HL-60 (cell line): Measurements from ENCODE around the gene SYNJ1.

ENCODE experiments used
- DNase-seq, 2 experiments: peaks; one replicate each; pipeline ENCODE4 v3.0.0-alpha.2; 2010 to 2020; ENCODE audit warnings: low read depth in 1 of 2, low spot score in 1 of 2
- H3K27ac ChIP-seq: fragments of 250-450 bp; sonication (Bioruptor Pico); replicated peaks from 2 replicates; pipeline ENCODE4 v1.5.1; 2020; ENCODE audit warnings: mild to moderate bottlenecking, moderate library complexity
- H3K27me3 ChIP-seq: fragments of 250-450 bp; sonication (Bioruptor Pico); 2 replicates; pipeline ENCODE4 v1.5.1; 2021; ENCODE audit warnings: mild to moderate bottlenecking, moderate library complexity; ENCODE audit not compliant: insufficient read depth, poor library complexity, severe bottlenecking
- H3K4me3 ChIP-seq: replicated peaks from 2 replicates; pipeline ENCODE4 v1.5.1; 2011; ENCODE audit warnings: mild to moderate bottlenecking, control low read depth, low read length; ENCODE audit not compliant: insufficient read depth
- GABPA ChIP-seq: IDR thresholded peaks from 2 replicates; pipeline ENCODE4 v1.6.1; 2012; ENCODE audit warnings: low read depth
- POLR2AphosphoS5 ChIP-seq: IDR thresholded peaks from 2 replicates; pipeline ENCODE4 v1.6.1; 2012; ENCODE audit warnings: low read depth
- SPI1 ChIP-seq: IDR thresholded peaks from 2 replicates; pipeline ENCODE4 v1.6.1; 2012; ENCODE audit warnings: low read depth, mild to moderate bottlenecking, borderline replicate concordance
- TF ChIP-seq, protein P1 (sequence below): IDR thresholded peaks from one replicate; pipeline ENCODE4 v1.5.1; 2011; ENCODE audit warnings: low read length, control low read depth, inconsistent platforms; ENCODE audit not compliant: insufficient read depth
- TF ChIP-seq, protein P2 (sequence below): IDR thresholded peaks from 2 replicates; pipeline ENCODE4 v1.6.1; 2012; ENCODE audit warnings: low read depth; ENCODE audit not compliant: insufficient replicate concordance

Gene SYNJ1

DNA sequence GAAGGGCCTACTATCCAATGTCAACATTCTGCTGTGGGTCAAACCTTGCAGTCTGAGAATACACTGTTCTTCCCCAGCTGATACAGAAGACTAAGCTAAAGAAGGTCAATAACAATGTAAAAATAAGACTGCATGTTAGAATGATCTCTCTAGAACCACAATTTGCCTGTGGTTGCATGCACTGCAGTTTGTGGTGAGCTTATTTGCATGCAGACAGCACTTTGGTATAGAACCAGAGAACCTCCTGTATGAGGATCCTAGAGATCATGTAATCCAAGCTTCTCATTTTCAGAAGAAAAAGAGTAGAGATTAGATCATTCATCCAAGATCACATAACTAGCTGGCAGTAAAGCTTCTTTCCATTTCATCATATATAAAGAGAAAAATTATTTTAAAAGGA lies 15.8 kb downstream of the SYNJ1 start:
- TF ChIP-seq, protein P1, sequence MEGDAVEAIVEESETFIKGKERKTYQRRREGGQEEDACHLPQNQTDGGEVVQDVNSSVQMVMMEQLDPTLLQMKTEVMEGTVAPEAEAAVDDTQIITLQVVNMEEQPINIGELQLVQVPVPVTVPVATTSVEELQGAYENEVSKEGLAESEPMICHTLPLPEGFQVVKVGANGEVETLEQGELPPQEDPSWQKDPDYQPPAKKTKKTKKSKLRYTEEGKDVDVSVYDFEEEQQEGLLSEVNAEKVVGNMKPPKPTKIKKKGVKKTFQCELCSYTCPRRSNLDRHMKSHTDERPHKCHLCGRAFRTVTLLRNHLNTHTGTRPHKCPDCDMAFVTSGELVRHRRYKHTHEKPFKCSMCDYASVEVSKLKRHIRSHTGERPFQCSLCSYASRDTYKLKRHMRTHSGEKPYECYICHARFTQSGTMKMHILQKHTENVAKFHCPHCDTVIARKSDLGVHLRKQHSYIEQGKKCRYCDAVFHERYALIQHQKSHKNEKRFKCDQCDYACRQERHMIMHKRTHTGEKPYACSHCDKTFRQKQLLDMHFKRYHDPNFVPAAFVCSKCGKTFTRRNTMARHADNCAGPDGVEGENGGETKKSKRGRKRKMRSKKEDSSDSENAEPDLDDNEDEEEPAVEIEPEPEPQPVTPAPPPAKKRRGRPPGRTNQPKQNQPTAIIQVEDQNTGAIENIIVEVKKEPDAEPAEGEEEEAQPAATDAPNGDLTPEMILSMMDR: no peak
- TF ChIP-seq, protein P2, sequence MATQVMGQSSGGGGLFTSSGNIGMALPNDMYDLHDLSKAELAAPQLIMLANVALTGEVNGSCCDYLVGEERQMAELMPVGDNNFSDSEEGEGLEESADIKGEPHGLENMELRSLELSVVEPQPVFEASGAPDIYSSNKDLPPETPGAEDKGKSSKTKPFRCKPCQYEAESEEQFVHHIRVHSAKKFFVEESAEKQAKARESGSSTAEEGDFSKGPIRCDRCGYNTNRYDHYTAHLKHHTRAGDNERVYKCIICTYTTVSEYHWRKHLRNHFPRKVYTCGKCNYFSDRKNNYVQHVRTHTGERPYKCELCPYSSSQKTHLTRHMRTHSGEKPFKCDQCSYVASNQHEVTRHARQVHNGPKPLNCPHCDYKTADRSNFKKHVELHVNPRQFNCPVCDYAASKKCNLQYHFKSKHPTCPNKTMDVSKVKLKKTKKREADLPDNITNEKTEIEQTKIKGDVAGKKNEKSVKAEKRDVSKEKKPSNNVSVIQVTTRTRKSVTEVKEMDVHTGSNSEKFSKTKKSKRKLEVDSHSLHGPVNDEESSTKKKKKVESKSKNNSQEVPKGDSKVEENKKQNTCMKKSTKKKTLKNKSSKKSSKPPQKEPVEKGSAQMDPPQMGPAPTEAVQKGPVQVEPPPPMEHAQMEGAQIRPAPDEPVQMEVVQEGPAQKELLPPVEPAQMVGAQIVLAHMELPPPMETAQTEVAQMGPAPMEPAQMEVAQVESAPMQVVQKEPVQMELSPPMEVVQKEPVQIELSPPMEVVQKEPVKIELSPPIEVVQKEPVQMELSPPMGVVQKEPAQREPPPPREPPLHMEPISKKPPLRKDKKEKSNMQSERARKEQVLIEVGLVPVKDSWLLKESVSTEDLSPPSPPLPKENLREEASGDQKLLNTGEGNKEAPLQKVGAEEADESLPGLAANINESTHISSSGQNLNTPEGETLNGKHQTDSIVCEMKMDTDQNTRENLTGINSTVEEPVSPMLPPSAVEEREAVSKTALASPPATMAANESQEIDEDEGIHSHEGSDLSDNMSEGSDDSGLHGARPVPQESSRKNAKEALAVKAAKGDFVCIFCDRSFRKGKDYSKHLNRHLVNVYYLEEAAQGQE: no peak
- TF ChIP-seq SPI1 (no peak), POLR2AphosphoS5 (no peak)
- no peak overlapping the region for H3K4me3 ChIP-seq
- H3K27ac ChIP-seq: no peak overlapping the region
- H3K27me3 ChIP-seq: no peaks in the 10 kb centered on the region
- no peak for DNase-seq

DNA sequence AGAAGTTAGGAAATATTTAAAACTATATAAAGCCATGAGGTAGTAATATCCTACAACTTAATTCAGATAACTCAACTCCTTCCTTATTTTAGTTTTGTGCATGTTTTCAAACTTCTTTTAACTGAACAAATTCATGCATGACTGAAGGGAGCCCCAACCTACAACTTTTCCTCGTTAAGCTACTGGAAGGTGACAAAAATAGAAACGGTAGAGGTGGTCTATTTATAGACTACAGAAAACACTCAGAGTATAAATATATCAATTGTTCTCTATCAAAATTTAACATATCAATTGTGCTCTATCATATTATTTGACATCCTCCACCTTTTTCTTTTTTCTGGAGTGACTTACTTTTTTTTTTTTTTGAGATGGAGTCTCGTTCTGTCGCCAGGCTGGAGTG lies 16.8 kb downstream of the SYNJ1 start:
- TF ChIP-seq GABPA (no peak), POLR2AphosphoS5 (no peak), SPI1 (no peak)
- TF ChIP-seq, protein P1: no peak
- TF ChIP-seq, protein P2: no peak
- no peak overlapping the region for H3K4me3 ChIP-seq
- DNase-seq: no peak
- H3K27me3 ChIP-seq: no peaks in the 10 kb centered on the region
- H3K27ac ChIP-seq: no peak overlapping the region

DNA sequence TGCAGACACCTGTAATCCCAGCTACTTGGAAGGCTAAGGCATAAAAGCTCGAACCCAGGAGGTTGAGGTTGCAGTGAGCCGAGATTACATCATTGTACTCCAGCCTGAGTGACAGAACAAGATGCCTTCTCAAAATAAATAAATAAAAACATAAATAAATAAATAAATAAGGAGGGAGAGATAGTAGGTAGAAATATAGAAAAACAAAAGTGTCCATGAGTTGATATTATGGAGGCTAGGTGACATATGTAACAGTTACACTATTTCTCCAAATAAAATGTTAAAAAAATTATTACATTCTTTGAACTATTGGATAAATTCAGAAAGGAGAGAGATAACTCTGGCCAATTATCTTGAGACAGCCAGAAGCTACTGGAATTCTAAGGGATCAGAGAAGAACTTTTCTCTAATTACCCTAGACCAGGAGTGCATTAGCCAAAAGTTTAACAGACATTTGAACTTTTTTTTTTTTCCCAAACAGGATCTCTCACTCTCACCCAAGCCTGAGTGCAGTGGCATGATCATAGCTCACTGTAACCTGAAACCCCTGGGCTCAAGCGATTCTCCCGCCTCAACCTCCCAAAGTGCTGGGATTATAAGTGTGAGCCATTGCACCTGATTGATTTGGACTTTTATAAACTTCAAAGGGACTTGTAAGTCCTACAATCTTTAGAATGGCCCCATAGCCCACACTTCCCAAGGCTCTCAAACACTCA lies 17.6 kb downstream of the SYNJ1 start:
- Histone ChIP-seq H3K27ac (no peak overlapping the region), H3K4me3 (no peak overlapping the region), H3K27me3 (no peaks in the 10 kb centered on the region)
- TF ChIP-seq, protein P1: no peak
- TF ChIP-seq GABPA: no peak
- TF ChIP-seq, protein P2: no peak
- no peak for TF ChIP-seq POLR2AphosphoS5
- TF ChIP-seq SPI1: no peak
- DNase-seq: no peak
